GM23248 (cell line): ENCODE data around the gene DOC2A.

Source experiments
- EZH2 ChIP-seq: fragments of 200-600 bp; sonication (generic); IDR thresholded peaks from 2 replicates; pipeline ENCODE4 v1.6.1; 2018; ENCODE audit warnings: antibody characterized with exemption, mild to moderate bottlenecking; ENCODE audit not compliant: insufficient read depth, poor library complexity, severe bottlenecking
- EZH2phosphoT487 ChIP-seq: fragments of 200-600 bp; sonication (generic); IDR thresholded peaks from 2 replicates; pipeline ENCODE4 v1.6.1; 2018; ENCODE audit warnings: antibody characterized with exemption, moderate library complexity, mild to moderate bottlenecking, low read depth; ENCODE audit not compliant: insufficient read depth

DNA sequence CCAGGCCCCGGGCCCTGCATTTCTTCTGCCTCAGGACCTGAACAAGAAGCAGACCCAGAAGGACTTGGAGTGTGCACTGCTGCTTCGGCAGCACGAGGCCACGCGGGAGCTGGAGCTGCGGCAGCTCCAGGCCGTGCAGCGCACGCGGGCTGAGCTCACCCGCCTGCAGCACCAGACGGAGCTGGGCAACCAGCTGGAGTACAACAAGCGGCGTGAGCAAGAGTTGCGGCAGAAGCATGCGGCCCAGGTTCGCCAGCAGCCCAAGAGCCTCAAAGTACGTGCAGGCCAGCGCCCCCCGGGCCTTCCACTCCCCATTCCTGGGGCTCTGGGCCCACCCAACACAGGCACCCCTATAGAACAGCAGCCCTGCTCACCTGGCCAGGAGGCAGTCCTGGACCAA, 24.6 kb downstream of the DOC2A start:
- no peak for TF ChIP-seq EZH2phosphoT487
- no peak for TF ChIP-seq EZH2
